GM21529 (cell line): ENCODE measurements around the gene HECTD3.
"Not testable (repeated sequence)": the region's sequence is repeated elsewhere in the genome, so short reads cannot be mapped to it uniquely, and the experiment has no call there.

Source experiments
- ATAC-seq: cut with Tn5 transposase; IDR thresholded peaks from one replicate; pipeline ENCODE4 v1.9.1; 2021; ENCODE audit not compliant: unreplicated experiment

The HECTD3 gene

GRCh38 chr1:44994309-44994898 lies 16.7 kb downstream of the HECTD3 start:
- ATAC-seq = no peak

- ATAC-seq = no peak
These were observed 22.5 kb downstream of the HECTD3 start for GRCh38 chr1:44988531-44989156.

- ATAC-seq = peak; percentile 15
These were observed 25.3 kb downstream of the HECTD3 start for GRCh38 chr1:44985747-44986359.

GRCh38 chr1:44977372-44977771 lies 33.8 kb downstream of the HECTD3 start:
- ATAC-seq = not testable (repeated sequence)

GRCh38 chr1:44976252-44976651 lies 34.9 kb downstream of the HECTD3 start:
- ATAC-seq = no peak

- no peak for ATAC-seq
These were observed 37.5 kb downstream of the HECTD3 start for GRCh38 chr1:44973645-44974044.

GRCh38 chr1:44970317-44970716 lies 40.8 kb downstream of the HECTD3 start:
- no peak for ATAC-seq

GRCh38 chr1:44964396-44964795 lies 46.7 kb downstream of the HECTD3 start:
- no peak for ATAC-seq

- ATAC-seq = no peak
These were observed 48.4 kb downstream of the HECTD3 start for GRCh38 chr1:44962729-44963128.

- not testable (repeated sequence) for ATAC-seq
These were observed 49.1 kb downstream of the HECTD3 start for GRCh38 chr1:44962022-44962421.

- not testable (repeated sequence) for ATAC-seq
These were observed 53.6 kb downstream of the HECTD3 start for GRCh38 chr1:44957566-44957965.

- not testable (repeated sequence) for ATAC-seq
These were observed 55.0 kb downstream of the HECTD3 start for GRCh38 chr1:44956077-44956476.
